Sigmoid colon (tissue), 4 donors: Measurements from ENCODE around the gene RBM33.

ENCODE experiments used
- CTCF ChIP-seq, 4 experiments: fragments of 450-650 bp in 3 of 4; fragments of 200-600 bp in 1 of 4; IDR thresholded peaks; one replicate each; pipeline ENCODE4 v1.5.1; 2016 to 2019; ENCODE audit warnings: antibody characterized with exemption in 4 of 4, mild to moderate bottlenecking in 3 of 4, moderate library complexity in 2 of 4
- EP300 ChIP-seq, 4 donors: sonication (generic); formaldehyde crosslinking; IDR thresholded peaks; one replicate each; pipeline ENCODE4 v1.6.1; 2017; ENCODE audit warnings: antibody characterized with exemption in 4 of 4
- POLR2A ChIP-seq, 2 donors: fragments of 450-650 bp; IDR thresholded peaks; one replicate each; pipeline ENCODE4 v1.6.1; 2016; ENCODE audit warnings: antibody characterized with exemption in 2 of 2, mild to moderate bottlenecking in 2 of 2, moderate library complexity in 2 of 2
- POLR2AphosphoS5 ChIP-seq, 4 donors: sonication (generic); formaldehyde crosslinking; IDR thresholded peaks; one replicate each; pipeline ENCODE4 v1.6.1; 2017; ENCODE audit warnings: antibody characterized with exemption in 4 of 4

GRCh38 chr7:155710031-155710430, 65.6 kb downstream of the RBM33 start:
- TF ChIP-seq CTCF (IDR thresholded peaks at IDR 0.05) (no peak), EP300 (IDR thresholded peaks at IDR 0.05) (no peak), POLR2AphosphoS5 (IDR thresholded peaks at IDR 0.05) (no peak), POLR2A (IDR thresholded peaks at IDR 0.05) (no peak)
